GM12878 (cell line): Measurements from ENCODE around the gene DET1.

ENCODE experiments used
- CTCF ChIP-seq, 3 experiments: IDR thresholded peaks in 2 of 3; conservative IDR thresholded peaks in 1 of 3; 2 replicates each; pipeline ENCODE4 v1.5.1; 2011; ENCODE audit warnings: low read depth in 3 of 3, low read length in 3 of 3, mild to moderate bottlenecking in 3 of 3, control low read depth in 2 of 3, moderate library complexity in 2 of 3, inconsistent platforms in 1 of 3, mixed read lengths in 1 of 3; ENCODE audit not compliant: control insufficient read depth in 2 of 3, insufficient read depth in 1 of 3; ENCODE audit errors: extremely low read depth in 1 of 3
- EZH2 ChIP-seq: IDR thresholded peaks from 2 replicates; pipeline ENCODE4 v1.6.1; 2012; ENCODE audit warnings: low read depth, mild to moderate bottlenecking, control low read depth, inconsistent platforms, low read length, borderline replicate concordance; ENCODE audit not compliant: control insufficient read depth

GRCh38 chr15:88467935-88468528, 78.4 kb downstream of the DET1 start:
- TF ChIP-seq EZH2 (no peak), CTCF (IDR thresholded peaks at IDR 0.05 in 2 of 3, conservative IDR thresholded peaks at IDR 0.05 in 1 of 3; ENCODE audit: control insufficient read depth in 2 of 3, extremely low read depth in 1 of 3, insufficient read depth in 1 of 3, low read depth in 3 of 3, low read length in 3 of 3) (peak; percentile 35 to 40 (median 35); a peak in 4 of 6 replicates)
